ENCODE data around the gene ZDHHC1. TPM values are rescaled to one million over a fixed set of nuclear protein-coding genes. Genes with fewer than 3 reads are reported as not detected.
A peak's percentile ranks its signal among the peaks of the same experiment; 100 is the strongest.

ZDHHC1 gene
- total and polyA plus RNA-seq, 2 of the 13 experiments (the other 11 are each of a cell fraction or from before 2014, with no cell fraction given), result 0.51 to 1.1 TPM

GRCh38 chr16:67447508-67448076 lies 31.3 kb upstream of the ZDHHC1 start (continued):
- 0 out of 2 replicates have a peak, but pooled peaks have one; percentile 16 for TF ChIP-seq ZNF574 (CRISPR knock-in tag; IDR thresholded peaks at IDR 0.05)
- peak; percentile 22 for TF ChIP-seq ASH2L (IDR thresholded peaks at IDR 0.05; ENCODE audit: insufficient read length, low read depth, low read length)
- peak; percentile 44; the same call in 1 of the 2 replicates for TF ChIP-seq ZMYM4 (CRISPR knock-in tag; IDR thresholded peaks at IDR 0.05)
- TF ChIP-seq ZFY (CRISPR knock-in tag; IDR thresholded peaks at IDR 0.05), result no peak
- 0 out of 2 replicates have a peak, but pooled peaks have one; percentile 42 for TF ChIP-seq ZNF138 (CRISPR knock-in tag; IDR thresholded peaks at IDR 0.05; ENCODE audit: low read depth)
- TF ChIP-seq HNF4A (CRISPR knock-in tag; IDR thresholded peaks at IDR 0.05), result 0 out of 2 replicates have a peak, but pooled peaks have one; percentile 15
- TF ChIP-seq RELA (CRISPR knock-in tag; IDR thresholded peaks at IDR 0.05), result no peak
- TF ChIP-seq HOXA3 (CRISPR knock-in tag; IDR thresholded peaks at IDR 0.05), result peak; percentile 45; the same call in 1 of the 2 replicates
- no peak for TF ChIP-seq SIX1 (CRISPR knock-in tag; IDR thresholded peaks at IDR 0.05; ENCODE audit: borderline replicate concordance)
- 0 out of 2 replicates have a peak, but pooled peaks have one; percentile 27 for TF ChIP-seq PHF20 (CRISPR knock-in tag; IDR thresholded peaks at IDR 0.05)
- peak; percentile 47; the same call in 1 of the 2 replicates for TF ChIP-seq ZBTB7B (CRISPR knock-in tag; IDR thresholded peaks at IDR 0.05)
- no peak for TF ChIP-seq PHF5A (CRISPR knock-in tag; IDR thresholded peaks at IDR 0.05; ENCODE audit: low read depth, unreplicated experiment)

All from HepG2 (cell line).